GM13977 (cell line): ENCODE measurements around the gene TMEM87B.
A peak's percentile ranks its signal among the peaks of the same experiment; 100 is the strongest.

ENCODE experiments used
- DNase-seq: peaks from one replicate; pipeline ENCODE4 v3.0.0; 2012; ENCODE audit warnings: low spot score
- CTCF ChIP-seq: IDR thresholded peaks from 2 replicates; pipeline ENCODE4 v1.5.1; 2012; ENCODE audit warnings: mild to moderate bottlenecking, control low read depth; ENCODE audit not compliant: insufficient read depth; ENCODE audit errors: extremely low read depth, missing control alignments
- in situ Hi-C: fragments of 300-500 bp; cut with MboI; formaldehyde crosslinking; loops from one replicate; pipeline ENCODE4 v1.12.0; 2022; ENCODE audit warnings: low sequenced_read_pairs, low pct_unique_long_range_greater_than_20kb, mixed read lengths, inconsistent platforms; ENCODE audit not compliant: unreplicated experiment

TMEM87B gene

GRCh38 chr2:112045446-112046014, 9.5 kb upstream of the TMEM87B start:
- in situ Hi-C loops, result loop anchor here (10.0 kb wide), 1 partner anchor 161 kb away; the partner anchor contains the start of gene ANAPC1
- no peak for DNase-seq
- TF ChIP-seq CTCF, result no peak

GRCh38 chr2:112046231-112046630, 8.8 kb upstream of the TMEM87B start:
- in situ Hi-C loops, result loop anchor here (10.0 kb wide), 1 partner anchor 161 kb away; the partner anchor contains the start of gene ANAPC1
- no peak for TF ChIP-seq CTCF
- DNase-seq, result no peak

- DNase-seq, result no peak
- in situ Hi-C loops, result loop anchor here (10.0 kb wide), 1 partner anchor 163 kb away; the partner anchor contains the start of gene ANAPC1
- TF ChIP-seq CTCF, result no peak
These were observed 7.4 kb upstream of the TMEM87B start for GRCh38 chr2:112047537-112048235.

- no peak for DNase-seq
- in situ Hi-C loops, result loop anchor here (10.0 kb wide), 1 partner anchor 163 kb away; the partner anchor contains the start of gene ANAPC1
- TF ChIP-seq CTCF, result no peak
These were observed 6.9 kb upstream of the TMEM87B start for GRCh38 chr2:112048236-112048592.

- in situ Hi-C loops, result loop anchor here (10.0 kb wide), 1 partner anchor 164 kb away; the partner anchor contains the start of gene ANAPC1
- peak; percentile 73 for TF ChIP-seq CTCF
- DNase-seq, result peak; percentile 42
These were observed 6.2 kb upstream of the TMEM87B start for GRCh38 chr2:112048887-112049286.

- no peak for TF ChIP-seq CTCF
- no peak for DNase-seq
- in situ Hi-C loops, result no loop called here
These were observed 4.8 kb upstream of the TMEM87B start for GRCh38 chr2:112050316-112050715.
